GM19238 (cell line): Measurements from ENCODE around the gene EPHA8.

ENCODE experiments used
- DNase-seq: peaks from one replicate; pipeline ENCODE4 v3.0.0; 2011; ENCODE audit warnings: low spot score; ENCODE audit not compliant: insufficient read length

Gene EPHA8

DNA sequence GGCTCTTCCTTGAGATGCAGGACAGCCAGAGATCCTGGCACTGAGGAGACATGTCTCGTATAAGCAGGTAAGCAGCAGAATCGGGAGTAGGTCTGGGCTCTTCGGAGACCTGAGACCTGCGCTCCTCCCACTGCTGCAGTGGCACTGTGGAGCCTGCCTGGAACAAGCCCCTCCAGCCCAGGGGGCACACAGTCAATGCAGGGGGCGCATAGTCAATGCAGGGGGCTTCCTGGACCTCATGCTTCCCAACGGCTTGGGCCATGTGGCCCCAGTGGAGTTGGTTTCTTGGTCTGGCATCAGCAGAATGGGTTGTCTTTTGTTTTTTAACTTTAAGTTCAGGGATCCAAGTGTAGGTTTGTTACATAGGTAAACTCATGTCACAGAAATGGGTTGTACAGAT, 27.9 kb upstream of the EPHA8 start:
- DNase-seq, result no peak

GRCh38 chr1:22536506-22536905, 26.8 kb upstream of the EPHA8 start:
- DNase-seq, result no peak

- no peak for DNase-seq
These were observed 25.7 kb upstream of the EPHA8 start for GRCh38 chr1:22537441-22538139.

DNA sequence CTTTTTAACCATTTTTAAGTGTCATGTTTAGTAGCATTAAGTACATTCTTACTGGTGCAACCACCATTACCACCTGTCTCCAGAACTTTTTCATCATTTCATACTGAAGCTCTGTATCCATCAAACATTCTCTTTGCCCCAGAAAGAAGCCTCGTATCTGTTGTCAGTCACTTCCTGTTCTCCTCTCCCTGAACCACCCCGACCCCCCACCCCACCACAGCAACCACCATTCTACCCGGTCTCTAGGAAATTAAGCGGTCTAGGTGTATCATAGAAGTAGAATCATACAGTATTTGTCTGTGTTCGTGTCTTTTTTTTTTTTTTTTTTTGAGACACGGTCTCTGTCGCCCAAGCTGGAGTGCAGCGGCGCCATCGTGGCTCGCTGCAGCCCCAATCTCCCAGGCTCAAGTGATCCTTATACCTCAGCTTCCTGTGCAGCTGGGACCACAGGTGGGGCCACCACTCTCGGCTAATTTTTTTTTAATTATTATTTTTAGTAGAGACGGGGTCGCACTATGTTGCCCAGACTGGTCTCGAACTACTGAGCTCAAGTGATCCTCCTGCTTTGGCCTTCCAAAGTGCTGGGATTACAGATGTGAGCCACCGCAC, 23.7 kb upstream of the EPHA8 start:
- DNase-seq, result no peak

DNA sequence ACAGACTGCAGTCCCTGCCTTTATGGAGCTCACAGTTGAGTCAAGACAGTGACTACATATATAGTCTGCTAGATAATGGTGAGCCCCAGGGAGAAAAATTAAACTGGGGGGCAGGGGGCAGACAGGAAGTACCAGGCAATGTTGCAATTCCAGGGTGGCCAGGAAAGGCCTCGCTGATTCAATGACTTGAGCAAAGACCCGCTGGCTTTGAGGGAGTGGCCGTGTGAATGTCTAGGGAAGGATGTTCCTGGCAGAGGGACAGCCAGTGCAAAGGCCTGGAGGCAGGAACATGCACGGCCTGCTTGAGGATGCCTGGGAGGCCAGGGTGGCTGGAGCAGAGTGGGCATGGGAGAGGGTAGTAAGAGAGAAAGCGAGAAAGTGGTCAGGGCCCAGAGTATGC, 23.0 kb upstream of the EPHA8 start:
- DNase-seq, result no peak

DNA sequence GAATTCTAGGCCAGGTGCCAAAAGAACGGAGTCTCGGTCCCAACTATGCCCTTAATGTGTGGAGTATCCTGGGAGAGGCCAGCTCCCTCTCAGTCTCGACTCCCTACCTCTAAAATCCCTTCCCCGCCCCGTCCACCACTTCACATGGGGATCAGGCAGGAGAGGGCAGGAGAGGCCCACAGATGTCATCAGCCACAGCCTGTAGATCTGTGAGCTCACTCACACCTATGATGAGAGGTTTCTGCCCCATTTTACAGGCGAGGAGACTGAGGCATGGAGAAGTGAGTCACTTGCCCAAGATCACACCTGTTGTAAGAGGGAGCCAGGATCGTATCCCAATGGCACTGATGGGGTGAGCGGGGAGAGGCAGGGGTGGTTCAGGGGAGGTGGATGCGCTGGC, 20.4 kb upstream of the EPHA8 start:
- no peak for DNase-seq

DNA sequence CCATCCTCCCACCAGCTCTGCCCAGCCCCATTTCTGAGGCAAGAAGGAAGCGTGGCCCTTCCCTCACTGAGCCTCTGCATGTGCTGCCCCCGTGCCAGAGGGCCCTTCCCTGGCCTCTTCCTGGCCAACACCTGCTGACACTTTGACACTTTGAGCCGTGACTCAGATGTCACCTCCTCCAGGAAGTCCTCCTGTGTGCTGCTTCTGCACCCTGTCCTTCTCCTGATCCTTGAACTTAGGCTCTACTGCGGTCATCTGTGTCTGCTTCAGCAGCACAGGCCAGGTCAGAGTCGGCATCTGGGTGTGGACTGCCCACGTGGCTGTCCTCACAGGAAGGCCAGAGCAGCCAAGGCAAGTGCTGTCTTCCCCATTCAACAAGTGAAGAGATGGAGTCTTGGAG, 19.6 kb upstream of the EPHA8 start:
- no peak for DNase-seq

- DNase-seq, result no peak
These were observed 18.7 kb upstream of the EPHA8 start for GRCh38 chr1:22544606-22545005.

DNA sequence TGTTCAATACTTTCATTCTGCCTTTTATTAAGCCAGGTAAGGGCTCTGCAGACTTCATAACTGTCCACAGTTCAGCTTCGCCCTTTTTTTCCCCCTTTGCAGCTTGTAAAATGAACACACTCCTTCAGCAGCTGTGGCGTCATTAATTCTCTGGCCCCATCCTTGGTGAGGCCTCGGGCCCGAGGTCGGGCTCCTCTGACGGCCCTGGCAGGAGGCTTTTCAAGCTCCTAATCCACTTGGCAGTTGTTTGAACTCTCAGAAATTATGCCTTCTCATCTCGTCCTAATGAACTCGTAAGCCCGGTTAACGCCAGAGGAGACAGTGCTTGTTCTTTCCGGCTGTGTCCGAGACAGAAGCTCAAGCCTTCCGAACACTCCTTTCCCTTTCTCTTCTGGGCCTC, 18.1 kb upstream of the EPHA8 start:
- no peak for DNase-seq

DNA sequence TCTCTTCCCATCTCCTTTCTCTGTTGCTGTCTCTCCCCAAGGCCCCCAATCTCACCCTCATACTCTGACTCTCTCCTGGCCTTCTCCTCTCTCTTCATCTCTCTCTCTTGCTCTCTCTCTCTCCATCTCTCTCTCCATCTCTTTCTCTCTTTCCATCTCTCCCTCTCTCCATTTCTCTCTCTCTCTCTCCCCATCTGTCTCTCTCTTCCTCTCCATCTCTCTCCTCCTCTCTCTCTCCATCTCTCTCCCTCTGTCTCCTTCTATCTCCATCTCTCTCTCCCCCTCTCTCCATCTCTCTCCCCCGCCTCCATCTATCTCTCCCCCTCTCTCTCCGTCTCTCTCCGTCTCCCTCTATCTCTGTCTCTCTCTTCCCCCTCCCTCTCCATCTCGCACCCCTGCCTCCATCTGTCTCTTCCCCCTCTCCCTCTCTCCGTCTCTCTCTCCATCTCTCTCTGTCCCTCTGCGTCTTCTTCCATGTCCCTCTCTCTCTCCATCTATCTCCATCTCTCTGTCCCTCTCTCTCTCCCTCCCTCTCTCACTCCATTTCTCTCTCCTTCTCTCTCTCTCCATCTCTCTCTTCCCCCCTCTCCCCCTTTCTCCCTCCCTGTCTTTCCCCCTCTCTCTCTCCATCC, 16.0 kb upstream of the EPHA8 start:
- no peak for DNase-seq

- no peak for DNase-seq
These were observed 15.3 kb upstream of the EPHA8 start for GRCh38 chr1:22547818-22548462.

DNA sequence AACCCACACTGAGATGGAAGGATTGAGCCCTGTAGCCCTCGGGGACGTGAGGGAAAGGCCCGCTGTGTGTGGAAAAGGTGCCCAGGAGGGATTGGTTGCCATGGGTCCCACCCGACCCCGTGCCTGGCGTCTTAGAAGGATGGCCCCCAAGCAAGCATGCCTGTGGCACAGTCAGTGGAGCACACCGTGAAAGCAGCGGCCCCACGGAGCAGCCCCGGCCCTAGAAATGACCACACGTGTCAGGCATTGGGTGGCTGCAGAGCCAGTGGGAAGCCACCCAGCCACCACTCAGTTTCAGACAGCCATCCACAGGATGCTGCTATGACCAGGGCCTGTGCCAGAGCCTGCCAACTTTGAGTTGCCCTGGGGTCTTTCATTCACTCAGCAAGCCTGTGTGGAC, 13.3 kb upstream of the EPHA8 start:
- DNase-seq, result no peak

DNA sequence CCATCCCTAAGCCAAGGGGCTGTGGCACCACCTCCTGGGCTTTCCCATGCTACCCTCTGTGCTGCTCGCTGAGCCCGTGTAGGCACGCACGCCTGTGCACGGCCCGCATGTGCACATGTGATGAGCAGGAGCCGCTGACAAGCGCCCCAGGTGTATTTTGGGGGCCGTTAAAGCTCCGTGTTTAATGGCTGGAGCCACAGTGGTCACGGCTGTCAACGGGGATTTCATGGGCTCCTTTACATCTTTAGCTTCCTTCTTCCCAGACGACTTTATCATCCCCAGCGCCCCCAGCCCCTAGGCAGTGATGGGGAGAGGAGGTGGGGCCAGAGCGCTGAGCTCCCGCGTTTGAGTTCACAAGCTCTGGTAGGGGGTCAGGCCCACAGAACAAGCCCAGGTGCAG, 11.7 kb upstream of the EPHA8 start:
- no peak for DNase-seq

GRCh38 chr1:22552021-22552420, 11.3 kb upstream of the EPHA8 start:
- DNase-seq, result no peak

GRCh38 chr1:22553104-22553880, 10.0 kb upstream of the EPHA8 start:
- DNase-seq, result no peak

- no peak for DNase-seq
These were observed 9.2 kb upstream of the EPHA8 start for GRCh38 chr1:22553991-22554522.

DNA sequence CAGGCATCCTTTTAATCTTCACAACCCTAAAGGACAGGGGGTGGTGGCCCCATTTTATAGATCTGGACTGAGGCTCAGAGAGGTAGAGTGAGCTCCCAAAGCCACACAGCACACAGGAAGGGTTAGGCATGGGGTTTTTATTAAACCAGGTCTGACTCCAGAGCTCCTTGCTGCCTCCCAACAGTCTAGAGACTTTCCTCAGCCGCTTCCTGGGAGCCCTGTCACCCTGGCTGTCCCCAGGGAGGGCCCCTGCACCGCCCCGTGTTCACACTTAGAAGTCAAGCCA, 8.0 kb upstream of the EPHA8 start:
- DNase-seq, result no peak

DNA sequence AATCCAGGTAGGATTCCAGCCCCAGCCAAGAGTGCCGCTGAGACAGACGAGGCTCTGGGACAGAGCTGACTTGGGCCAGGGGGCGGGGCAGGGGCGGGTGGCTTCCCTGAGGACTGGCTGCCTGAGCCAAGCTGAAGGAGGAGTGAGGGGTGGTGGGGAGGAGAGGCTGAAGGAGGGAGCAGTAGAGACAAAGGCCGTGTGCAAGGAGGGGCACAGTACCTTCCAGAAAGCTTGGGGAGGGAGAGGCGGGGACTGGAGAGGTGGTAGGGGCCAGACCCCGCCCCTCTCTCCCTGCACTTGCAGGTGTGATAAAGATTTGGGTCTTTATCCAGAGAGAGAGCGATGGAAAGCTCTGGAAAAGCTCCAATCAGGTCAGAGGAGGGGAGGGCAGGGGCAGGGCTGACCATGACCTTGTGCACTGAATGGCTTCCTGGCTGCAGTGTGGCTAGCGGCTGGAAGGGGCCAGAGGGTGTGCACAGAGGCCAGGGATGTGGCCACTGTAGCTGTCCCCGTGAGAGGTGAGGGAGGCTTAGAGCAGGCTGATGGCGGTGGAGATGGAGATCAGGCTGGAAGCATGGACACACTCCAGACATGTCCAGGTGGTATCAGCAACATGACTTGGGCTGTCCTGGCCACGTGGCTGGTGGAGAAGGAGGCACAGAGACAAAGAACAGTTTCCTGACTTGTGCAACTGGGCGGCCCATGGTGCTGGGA, 6.7 kb upstream of the EPHA8 start:
- no peak for DNase-seq

DNA sequence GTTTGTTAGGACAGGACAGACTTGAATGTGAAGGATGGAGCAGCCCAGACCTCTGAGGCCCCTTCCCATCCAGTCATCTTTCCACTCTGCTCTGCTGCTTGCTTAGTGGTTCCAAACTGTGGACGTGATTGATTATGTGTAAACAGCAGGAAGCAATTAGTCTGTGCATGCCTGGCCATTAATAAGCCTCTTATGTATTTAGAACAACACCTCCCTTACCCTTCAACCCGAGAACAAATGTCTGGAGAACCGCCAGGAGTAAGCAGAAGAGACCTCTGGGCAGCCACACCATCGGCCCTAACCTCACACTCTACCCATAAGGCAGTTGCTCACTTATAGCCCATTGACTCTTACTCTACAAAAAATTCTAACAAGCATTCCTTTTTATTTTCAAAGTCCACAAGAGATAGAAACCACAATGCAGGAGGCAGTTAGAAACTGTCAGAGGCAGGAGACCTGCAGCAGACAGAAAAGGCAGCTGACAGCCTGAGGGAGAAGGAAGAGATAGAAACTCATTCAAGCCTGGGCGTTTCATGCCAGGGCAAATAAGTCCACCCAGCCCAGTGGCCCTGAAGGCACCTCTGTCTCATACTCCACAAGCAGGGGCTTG, 5.8 kb upstream of the EPHA8 start:
- DNase-seq, result no peak
